Measurements from ENCODE around the gene EDEM2.
A peak's percentile ranks its signal among the peaks of the same experiment; 100 is the strongest.
"Not testable (repeated sequence)": the region's sequence is repeated elsewhere in the genome, so short reads cannot be mapped to it uniquely, and the experiment has no call there.

EDEM2 gene

DNA sequence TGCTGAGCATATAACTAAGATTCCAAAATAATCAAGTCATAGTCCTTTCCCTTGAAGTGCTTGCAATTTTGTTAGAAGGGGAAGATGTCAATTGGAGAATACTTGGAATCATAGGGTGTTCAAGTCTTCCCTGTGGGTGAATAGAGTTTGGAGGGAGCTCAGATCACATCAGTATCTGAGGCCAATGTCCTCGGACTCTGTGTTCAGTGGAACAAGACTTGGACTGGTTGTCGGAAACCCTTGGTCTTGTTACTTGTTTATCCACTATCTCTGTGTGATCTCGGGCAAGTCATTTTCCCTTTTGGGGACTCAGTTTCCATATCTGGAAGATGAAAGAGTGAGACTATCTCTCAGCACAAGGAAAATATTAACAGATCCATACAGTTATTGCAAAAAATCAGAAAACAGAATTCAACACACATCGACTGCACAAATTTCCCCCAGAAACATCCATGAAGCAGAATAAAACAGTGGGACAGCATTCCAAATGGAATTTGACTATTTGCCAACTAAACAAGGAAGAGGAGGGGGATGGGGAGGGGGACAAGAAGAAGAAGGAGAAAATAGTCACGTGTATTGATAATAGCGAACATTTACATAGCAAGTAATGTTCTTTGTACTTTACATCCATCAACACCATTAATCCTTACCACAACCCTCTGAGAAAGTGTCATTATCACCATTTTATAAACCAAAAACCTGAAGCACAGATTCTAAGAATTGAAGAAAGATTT, 3.9 kb upstream of the EDEM2 start:
- Histone ChIP-seq H3K4me1 (ENCODE audit: control insufficient read depth in 2 of 2, insufficient read depth in 2 of 2, low read length in 2 of 2) (peaks cover 12% of the 10 kb centered on the region in 2 donors), H3K9ac (ENCODE audit: low read depth in 1 of 2, low read length in 2 of 2) (no peak overlapping the region), H3K36me3 (ENCODE audit: control insufficient read depth in 2 of 2, insufficient read depth in 2 of 2, low read length in 2 of 2) (no peaks in the 10 kb centered on the region), H3K27me3 (ENCODE audit: control insufficient read depth in 2 of 2, insufficient read depth in 2 of 2, low read length in 2 of 2) (no peaks in the 10 kb centered on the region), H3K9me3 (ENCODE audit: control insufficient read depth in 2 of 2, low read length in 2 of 2) (no peaks in the 10 kb centered on the region), H3K27ac (ENCODE audit: low read depth in 2 of 2, low read length in 2 of 2) (no peak overlapping the region), H3K4me3 (ENCODE audit: low read length in 2 of 2) (no peak overlapping the region)

DNA sequence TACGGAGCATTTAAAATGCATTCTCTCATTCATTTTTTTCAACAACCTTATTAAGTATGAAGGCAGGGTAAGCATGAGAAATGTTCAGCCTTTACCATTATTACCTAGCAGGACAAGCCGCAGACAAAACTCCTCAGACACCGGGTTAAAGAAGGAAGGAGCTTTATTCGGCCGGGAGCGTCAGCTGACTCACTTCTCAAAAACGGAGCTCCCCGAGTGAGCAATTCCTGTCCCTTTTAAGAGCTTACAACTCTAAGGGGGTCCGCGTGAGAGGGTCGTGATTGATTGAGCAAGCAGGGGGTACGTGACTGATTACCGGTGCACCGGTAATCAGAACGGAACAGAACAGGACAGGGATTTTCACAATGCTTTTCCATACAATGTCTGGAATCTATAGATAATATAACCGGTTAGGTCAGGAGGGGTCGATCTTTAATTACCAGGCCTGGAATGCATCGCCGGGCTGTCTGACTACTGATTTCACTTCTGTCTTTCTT, 487 bp upstream of the EDEM2 start:
- not testable (repeated sequence) for H3K27me3 ChIP-seq (ENCODE audit: control insufficient read depth in 2 of 2, insufficient read depth in 2 of 2, low read length in 2 of 2); H3K9me3 ChIP-seq (ENCODE audit: control insufficient read depth in 2 of 2, low read length in 2 of 2)
- Histone ChIP-seq H3K4me3 (ENCODE audit: low read length in 2 of 2) (peak overlapping the region; percentile 81 to 98), H3K27ac (ENCODE audit: low read depth in 2 of 2, low read length in 2 of 2) (peak overlapping the region; percentile 90 to 94), H3K9ac (ENCODE audit: low read depth in 1 of 2, low read length in 2 of 2) (peak overlapping the region; percentile 48 to 85), H3K36me3 (ENCODE audit: control insufficient read depth in 2 of 2, insufficient read depth in 2 of 2, low read length in 2 of 2) (peaks cover 3 to 14% of the 10 kb centered on the region in 2 donors), H3K4me1 (ENCODE audit: control insufficient read depth in 2 of 2, insufficient read depth in 2 of 2, low read length in 2 of 2) (peaks cover 12 to 17% of the 10 kb centered on the region in 2 donors)

DNA sequence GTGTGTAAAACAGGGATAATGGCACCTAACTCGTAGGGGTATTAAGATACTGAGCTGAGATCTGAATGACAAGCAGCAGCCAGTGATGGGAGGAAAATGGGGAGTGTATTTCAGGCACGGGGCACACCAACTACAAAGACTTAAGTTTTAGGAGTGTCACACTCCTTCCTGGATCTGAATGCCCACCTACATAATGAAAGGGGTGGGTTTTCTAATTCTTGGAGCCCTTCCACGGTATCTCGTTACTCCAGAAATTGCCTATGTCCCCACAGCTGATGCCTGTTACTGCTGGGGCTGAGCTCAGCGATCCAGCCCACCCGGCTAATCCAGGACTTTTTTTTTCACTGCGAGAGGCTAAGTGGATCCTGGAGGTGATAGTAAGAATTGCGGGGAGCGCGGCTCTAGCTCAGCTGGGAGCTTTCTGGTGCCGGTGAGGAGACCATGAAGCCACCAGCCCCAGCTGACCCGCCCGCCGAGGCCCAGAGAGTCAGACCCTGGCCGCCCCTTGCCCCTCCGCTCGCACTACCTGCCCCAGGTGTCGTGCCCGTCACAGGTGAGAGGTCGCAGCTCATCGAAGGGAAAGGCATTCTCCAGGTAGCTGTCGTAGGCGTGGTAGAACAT, 727 bp downstream of the EDEM2 start:
- Histone ChIP-seq H3K27me3 (ENCODE audit: control insufficient read depth in 2 of 2, insufficient read depth in 2 of 2, low read length in 2 of 2) (no peaks in the 10 kb centered on the region), H3K36me3 (ENCODE audit: control insufficient read depth in 2 of 2, insufficient read depth in 2 of 2, low read length in 2 of 2) (peaks cover 9 to 21% of the 10 kb centered on the region in 2 donors), H3K4me1 (ENCODE audit: control insufficient read depth in 2 of 2, insufficient read depth in 2 of 2, low read length in 2 of 2) (peaks cover 12 to 17% of the 10 kb centered on the region in 2 donors), H3K27ac (ENCODE audit: low read depth in 2 of 2, low read length in 2 of 2) (peak overlapping the region; percentile 90 to 94), H3K9me3 (ENCODE audit: control insufficient read depth in 2 of 2, low read length in 2 of 2) (no peaks in the 10 kb centered on the region), H3K4me3 (ENCODE audit: low read length in 2 of 2) (peak overlapping the region; percentile 81 to 98), H3K9ac (ENCODE audit: low read depth in 1 of 2, low read length in 2 of 2) (peak overlapping the region; percentile 85 to 92)

DNA sequence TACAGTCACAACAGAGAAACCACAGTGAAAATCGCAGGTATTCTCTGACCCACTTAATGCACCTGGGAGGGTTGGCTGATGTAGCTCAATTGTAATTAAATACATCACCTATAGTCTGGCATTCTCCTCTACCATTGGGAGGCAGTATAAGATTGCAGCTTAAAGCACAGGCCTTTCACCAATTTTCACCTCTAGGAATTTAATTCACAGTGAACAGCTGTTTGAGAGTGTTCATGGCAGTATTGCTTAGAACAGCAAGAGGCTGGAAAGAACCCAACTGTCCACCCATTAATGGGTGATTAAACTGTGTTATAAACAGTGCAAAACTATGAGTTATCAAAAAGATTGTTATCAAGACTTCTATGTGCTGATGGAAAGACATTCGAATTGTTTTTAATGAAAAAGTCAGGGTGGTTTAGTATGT, 2.0 kb downstream of the EDEM2 start:
- H3K4me1 ChIP-seq (ENCODE audit: control insufficient read depth in 2 of 2, insufficient read depth in 2 of 2, low read length in 2 of 2) = peaks cover 12 to 17% of the 10 kb centered on the region in 2 donors
- peaks cover 11 to 29% of the 10 kb centered on the region in 2 donors for H3K36me3 ChIP-seq (ENCODE audit: control insufficient read depth in 2 of 2, insufficient read depth in 2 of 2, low read length in 2 of 2)
- H3K9me3 ChIP-seq (ENCODE audit: control insufficient read depth in 2 of 2, low read length in 2 of 2) = no peaks in the 10 kb centered on the region
- no peak overlapping the region for H3K27ac ChIP-seq (ENCODE audit: low read depth in 2 of 2, low read length in 2 of 2)
- H3K27me3 ChIP-seq (ENCODE audit: control insufficient read depth in 2 of 2, insufficient read depth in 2 of 2, low read length in 2 of 2) = no peaks in the 10 kb centered on the region
- no peak overlapping the region for H3K9ac ChIP-seq (ENCODE audit: low read depth in 1 of 2, low read length in 2 of 2)
- peak overlapping the region in 1 of 2 donors; percentile 16 for H3K4me3 ChIP-seq (ENCODE audit: low read length in 2 of 2)

DNA sequence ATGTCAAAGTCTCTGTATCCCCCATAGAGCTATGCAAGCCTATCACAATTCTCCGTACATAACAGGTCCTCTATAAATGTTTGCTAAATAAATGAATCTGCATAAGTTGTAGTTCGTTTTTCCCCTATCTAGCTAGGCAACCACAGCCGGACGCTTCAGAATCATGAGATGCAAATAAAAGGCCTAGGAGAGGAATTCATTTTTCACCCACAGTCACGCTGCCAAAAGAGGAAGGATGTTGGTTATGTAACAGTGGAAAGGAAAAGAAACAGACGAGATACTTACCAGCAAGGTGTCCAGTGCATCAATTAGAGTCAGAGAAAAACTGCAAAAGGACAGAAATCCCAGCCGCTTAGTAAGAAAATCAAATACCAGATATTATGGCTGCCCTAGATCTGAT, 2.4 kb downstream of the EDEM2 start:
- Histone ChIP-seq H3K27ac (ENCODE audit: low read depth in 2 of 2, low read length in 2 of 2) (no peak overlapping the region), H3K4me3 (ENCODE audit: low read length in 2 of 2) (peak overlapping the region in 1 of 2 donors; percentile 16), H3K9me3 (ENCODE audit: control insufficient read depth in 2 of 2, low read length in 2 of 2) (no peaks in the 10 kb centered on the region), H3K9ac (ENCODE audit: low read depth in 1 of 2, low read length in 2 of 2) (no peak overlapping the region), H3K4me1 (ENCODE audit: control insufficient read depth in 2 of 2, insufficient read depth in 2 of 2, low read length in 2 of 2) (peaks cover 12 to 17% of the 10 kb centered on the region in 2 donors), H3K36me3 (ENCODE audit: control insufficient read depth in 2 of 2, insufficient read depth in 2 of 2, low read length in 2 of 2) (peaks cover 15 to 33% of the 10 kb centered on the region in 2 donors), H3K27me3 (ENCODE audit: control insufficient read depth in 2 of 2, insufficient read depth in 2 of 2, low read length in 2 of 2) (no peaks in the 10 kb centered on the region)

DNA sequence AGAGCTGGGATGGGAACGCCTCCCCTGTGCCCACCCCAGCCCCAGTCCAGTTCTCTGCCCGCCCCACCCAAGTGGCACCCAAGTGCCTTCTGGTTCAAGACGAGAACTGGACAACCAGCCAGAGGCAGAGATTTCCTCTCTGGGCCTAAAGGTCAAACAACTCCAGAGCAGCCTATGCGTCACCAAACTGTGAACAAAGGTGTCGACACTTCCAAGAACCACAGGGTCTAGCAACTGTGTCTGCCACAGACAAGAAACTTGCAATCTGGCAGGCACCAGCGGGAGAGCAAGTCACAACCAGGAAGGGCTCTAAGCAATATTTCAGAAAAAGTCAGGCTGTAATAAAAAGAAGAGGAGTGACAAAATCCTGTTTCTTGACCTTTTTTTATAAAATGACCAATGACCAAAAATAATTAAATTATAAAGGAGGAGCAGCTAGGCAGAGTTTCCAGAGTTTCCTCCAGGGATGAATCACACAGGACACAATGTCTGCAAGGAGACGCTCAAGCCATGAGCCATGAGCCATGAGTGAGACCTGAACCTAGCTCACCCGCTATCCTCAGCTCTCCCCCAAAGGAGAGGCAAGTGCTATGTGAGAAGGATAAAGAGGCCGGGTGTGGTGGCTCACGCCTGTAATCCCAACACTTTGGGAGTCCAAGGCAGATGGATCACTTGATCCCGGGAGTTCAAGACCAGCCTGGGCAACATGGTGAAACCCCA, 11.1 kb downstream of the EDEM2 start:
- H3K4me1 ChIP-seq (ENCODE audit: control insufficient read depth in 2 of 2, insufficient read depth in 2 of 2, low read length in 2 of 2) = no peaks in the 10 kb centered on the region
- no peak overlapping the region for H3K27ac ChIP-seq (ENCODE audit: low read depth in 2 of 2, low read length in 2 of 2)
- H3K4me3 ChIP-seq (ENCODE audit: low read length in 2 of 2) = no peak overlapping the region

DNA sequence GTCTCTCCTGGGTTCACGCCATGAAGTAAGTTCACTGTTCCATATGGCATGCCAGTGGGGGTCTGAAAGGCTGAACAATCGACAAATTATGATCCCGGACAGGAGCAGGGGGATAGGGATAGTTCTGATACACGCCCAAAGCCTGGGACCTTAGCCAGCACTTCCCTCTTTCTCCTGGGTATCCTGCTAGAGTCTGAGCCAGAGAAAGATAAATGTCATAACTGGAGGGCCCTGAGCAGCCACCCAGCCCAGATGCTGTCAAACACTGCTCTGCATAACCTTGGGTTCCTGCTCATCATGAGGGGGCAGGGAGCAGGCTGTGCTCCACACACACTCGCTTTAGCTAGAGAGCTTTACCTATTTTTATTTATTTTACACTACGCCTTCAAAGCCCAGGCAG, 12.3 kb downstream of the EDEM2 start:
- Histone ChIP-seq H3K4me1 (ENCODE audit: control insufficient read depth in 2 of 2, insufficient read depth in 2 of 2, low read length in 2 of 2) (no peaks in the 10 kb centered on the region), H3K4me3 (ENCODE audit: low read length in 2 of 2) (no peak overlapping the region), H3K36me3 (ENCODE audit: control insufficient read depth in 2 of 2, insufficient read depth in 2 of 2, low read length in 2 of 2) (peaks cover 39 to 51% of the 10 kb centered on the region in 2 donors), H3K9me3 (ENCODE audit: control insufficient read depth in 2 of 2, low read length in 2 of 2) (no peaks in the 10 kb centered on the region), H3K9ac (ENCODE audit: low read depth in 1 of 2, low read length in 2 of 2) (no peak overlapping the region), H3K27me3 (ENCODE audit: control insufficient read depth in 2 of 2, insufficient read depth in 2 of 2, low read length in 2 of 2) (no peaks in the 10 kb centered on the region), H3K27ac (ENCODE audit: low read depth in 2 of 2, low read length in 2 of 2) (no peak overlapping the region)

More for the DNA sequence above, 11.1 kb downstream of the EDEM2 start:
- Histone ChIP-seq H3K9ac (ENCODE audit: low read depth in 1 of 2, low read length in 2 of 2) (no peak overlapping the region), H3K9me3 (ENCODE audit: control insufficient read depth in 2 of 2, low read length in 2 of 2) (no peaks in the 10 kb centered on the region), H3K36me3 (ENCODE audit: control insufficient read depth in 2 of 2, insufficient read depth in 2 of 2, low read length in 2 of 2) (peaks cover 41 to 59% of the 10 kb centered on the region in 2 donors), H3K27me3 (ENCODE audit: control insufficient read depth in 2 of 2, insufficient read depth in 2 of 2, low read length in 2 of 2) (no peaks in the 10 kb centered on the region)

DNA sequence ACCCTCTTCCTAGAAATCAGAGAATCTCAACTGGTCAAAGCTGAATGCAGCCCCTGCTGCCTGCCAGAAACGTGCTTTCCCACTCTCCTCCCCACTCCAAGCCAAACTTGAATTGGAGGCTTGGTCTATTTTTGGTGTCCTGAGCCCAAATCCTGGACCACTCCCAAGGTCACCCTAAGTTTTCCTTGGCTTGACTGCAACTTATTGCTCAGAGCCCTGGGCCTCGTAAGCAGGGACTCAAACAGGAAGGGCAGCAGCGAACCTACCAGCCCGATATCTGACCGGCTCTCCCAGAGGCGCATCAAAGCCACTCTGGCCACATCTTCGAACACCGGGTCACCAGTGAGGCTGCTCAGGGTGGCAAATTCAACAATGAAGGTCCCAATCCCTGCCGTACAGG, 12.7 kb downstream of the EDEM2 start:
- Histone ChIP-seq H3K9me3 (ENCODE audit: control insufficient read depth in 2 of 2, low read length in 2 of 2) (no peaks in the 10 kb centered on the region), H3K9ac (ENCODE audit: low read depth in 1 of 2, low read length in 2 of 2) (no peak overlapping the region), H3K27ac (ENCODE audit: low read depth in 2 of 2, low read length in 2 of 2) (no peak overlapping the region), H3K36me3 (ENCODE audit: control insufficient read depth in 2 of 2, insufficient read depth in 2 of 2, low read length in 2 of 2) (peaks cover 37 to 52% of the 10 kb centered on the region in 2 donors), H3K27me3 (ENCODE audit: control insufficient read depth in 2 of 2, insufficient read depth in 2 of 2, low read length in 2 of 2) (no peaks in the 10 kb centered on the region), H3K4me3 (ENCODE audit: low read length in 2 of 2) (no peak overlapping the region), H3K4me1 (ENCODE audit: control insufficient read depth in 2 of 2, insufficient read depth in 2 of 2, low read length in 2 of 2) (no peaks in the 10 kb centered on the region)

DNA sequence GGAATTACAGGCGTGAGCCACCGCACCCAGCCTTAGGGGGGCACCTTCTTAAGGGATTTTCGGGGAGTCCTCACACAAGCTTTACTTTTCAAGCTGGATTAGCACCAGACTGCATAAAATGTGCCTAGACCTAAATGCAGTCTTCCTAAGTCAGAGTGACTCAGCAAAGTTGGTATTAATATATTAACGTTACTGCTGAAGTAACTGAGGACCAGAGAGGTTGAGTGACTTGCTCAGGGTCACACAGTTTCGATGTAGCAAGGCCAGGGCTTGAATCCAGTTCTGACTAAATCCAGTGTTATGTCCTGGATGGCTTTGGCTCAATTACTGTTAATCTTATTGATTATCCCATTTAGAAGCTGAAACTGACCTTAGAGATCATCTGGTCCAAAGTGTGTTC, 13.4 kb downstream of the EDEM2 start:
- no peaks in the 10 kb centered on the region for H3K27me3 ChIP-seq (ENCODE audit: control insufficient read depth in 2 of 2, insufficient read depth in 2 of 2, low read length in 2 of 2)
- H3K4me1 ChIP-seq (ENCODE audit: control insufficient read depth in 2 of 2, insufficient read depth in 2 of 2, low read length in 2 of 2) = peaks cover 0 to 2% of the 10 kb centered on the region in 2 donors
- no peak overlapping the region for H3K27ac ChIP-seq (ENCODE audit: low read depth in 2 of 2, low read length in 2 of 2)
- no peaks in the 10 kb centered on the region for H3K9me3 ChIP-seq (ENCODE audit: control insufficient read depth in 2 of 2, low read length in 2 of 2)
- no peak overlapping the region for H3K4me3 ChIP-seq (ENCODE audit: low read length in 2 of 2)
- H3K36me3 ChIP-seq (ENCODE audit: control insufficient read depth in 2 of 2, insufficient read depth in 2 of 2, low read length in 2 of 2) = peaks cover 37 to 50% of the 10 kb centered on the region in 2 donors
- H3K9ac ChIP-seq (ENCODE audit: low read depth in 1 of 2, low read length in 2 of 2) = no peak overlapping the region

DNA sequence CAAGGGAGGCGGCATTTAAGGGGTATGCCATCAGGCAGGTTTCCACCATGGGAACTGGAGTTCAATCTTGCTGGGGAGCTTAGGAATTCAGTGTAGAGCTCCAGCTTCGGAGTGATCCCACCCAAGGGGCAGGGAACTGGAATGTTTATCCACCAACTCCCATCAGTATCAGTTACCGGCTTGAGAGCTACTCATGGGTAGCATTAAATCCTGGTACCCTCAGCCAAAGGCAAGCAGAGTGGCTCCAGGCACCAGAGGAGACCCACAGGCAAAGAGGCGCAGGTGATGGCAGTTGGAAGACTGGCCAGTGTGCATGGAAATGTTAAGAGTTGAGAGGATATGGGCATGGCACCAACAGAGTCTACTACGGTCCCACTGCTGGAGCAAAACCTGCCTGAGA, 14.1 kb downstream of the EDEM2 start:
- no peak overlapping the region for H3K9ac ChIP-seq (ENCODE audit: low read depth in 1 of 2, low read length in 2 of 2)
- H3K27me3 ChIP-seq (ENCODE audit: control insufficient read depth in 2 of 2, insufficient read depth in 2 of 2, low read length in 2 of 2) = no peaks in the 10 kb centered on the region
- peaks cover 34 to 51% of the 10 kb centered on the region in 2 donors for H3K36me3 ChIP-seq (ENCODE audit: control insufficient read depth in 2 of 2, insufficient read depth in 2 of 2, low read length in 2 of 2)
- H3K9me3 ChIP-seq (ENCODE audit: control insufficient read depth in 2 of 2, low read length in 2 of 2) = no peaks in the 10 kb centered on the region
- no peak overlapping the region for H3K4me3 ChIP-seq (ENCODE audit: low read length in 2 of 2)
- no peak overlapping the region for H3K27ac ChIP-seq (ENCODE audit: low read depth in 2 of 2, low read length in 2 of 2)
- H3K4me1 ChIP-seq (ENCODE audit: control insufficient read depth in 2 of 2, insufficient read depth in 2 of 2, low read length in 2 of 2) = peaks cover 0 to 2% of the 10 kb centered on the region in 2 donors
